GM15510 (cell line): ENCODE results near the gene RIMBP2.

Experiments
- POLR2A ChIP-seq: IDR thresholded peaks from 3 replicates; pipeline ENCODE4 v1.6.1; 2011; ENCODE audit warnings: borderline replicate concordance; ENCODE audit not compliant: insufficient read length; ENCODE audit errors: extremely low read depth

Gene RIMBP2

GRCh38 chr12:130444986-130445385, 271.1 kb downstream of the RIMBP2 start:
- TF ChIP-seq POLR2A = no peak

GRCh38 chr12:130444061-130444460, 272.0 kb downstream of the RIMBP2 start:
- TF ChIP-seq POLR2A = no peak

GRCh38 chr12:130441771-130442760, 274.0 kb downstream of the RIMBP2 start:
- TF ChIP-seq POLR2A = no peak

GRCh38 chr12:130440411-130441080, 275.6 kb downstream of the RIMBP2 start:
- TF ChIP-seq POLR2A = no peak

GRCh38 chr12:130439250-130439649, 276.8 kb downstream of the RIMBP2 start:
- TF ChIP-seq POLR2A = no peak

GRCh38 chr12:130438711-130439110, 277.4 kb downstream of the RIMBP2 start:
- TF ChIP-seq POLR2A = no peak

GRCh38 chr12:130438243-130438620, 277.9 kb downstream of the RIMBP2 start:
- TF ChIP-seq POLR2A = no peak

- TF ChIP-seq POLR2A = no peak
Measured at GRCh38 chr12:130437555-130438242, 278.4 kb downstream of the RIMBP2 start.

- TF ChIP-seq POLR2A = no peak
Measured at GRCh38 chr12:130436741-130437501, 279.2 kb downstream of the RIMBP2 start.

GRCh38 chr12:130435826-130436225, 280.3 kb downstream of the RIMBP2 start:
- TF ChIP-seq POLR2A = no peak

- TF ChIP-seq POLR2A = no peak
Measured at GRCh38 chr12:130435331-130435730, 280.8 kb downstream of the RIMBP2 start.

GRCh38 chr12:130434560-130434959, 281.5 kb downstream of the RIMBP2 start:
- TF ChIP-seq POLR2A = no peak

GRCh38 chr12:130433834-130434233, 282.3 kb downstream of the RIMBP2 start:
- TF ChIP-seq POLR2A = no peak

GRCh38 chr12:130433411-130433810, 282.7 kb downstream of the RIMBP2 start:
- no peak for TF ChIP-seq POLR2A
